NCI-H1092 treated with DMSO at 0.1 percent for 48 hours (cell line): ENCODE results near the gene ELF3.
"Not testable (repeated sequence)": the region's sequence is repeated elsewhere in the genome, so short reads cannot be mapped to it uniquely, and the experiment has no call there.

Source experiments
- DNase-seq: peaks from one replicate; lab custom pipeline; 2025; lab: John Stamatoyannopoulos, UW

Gene ELF3

DNA sequence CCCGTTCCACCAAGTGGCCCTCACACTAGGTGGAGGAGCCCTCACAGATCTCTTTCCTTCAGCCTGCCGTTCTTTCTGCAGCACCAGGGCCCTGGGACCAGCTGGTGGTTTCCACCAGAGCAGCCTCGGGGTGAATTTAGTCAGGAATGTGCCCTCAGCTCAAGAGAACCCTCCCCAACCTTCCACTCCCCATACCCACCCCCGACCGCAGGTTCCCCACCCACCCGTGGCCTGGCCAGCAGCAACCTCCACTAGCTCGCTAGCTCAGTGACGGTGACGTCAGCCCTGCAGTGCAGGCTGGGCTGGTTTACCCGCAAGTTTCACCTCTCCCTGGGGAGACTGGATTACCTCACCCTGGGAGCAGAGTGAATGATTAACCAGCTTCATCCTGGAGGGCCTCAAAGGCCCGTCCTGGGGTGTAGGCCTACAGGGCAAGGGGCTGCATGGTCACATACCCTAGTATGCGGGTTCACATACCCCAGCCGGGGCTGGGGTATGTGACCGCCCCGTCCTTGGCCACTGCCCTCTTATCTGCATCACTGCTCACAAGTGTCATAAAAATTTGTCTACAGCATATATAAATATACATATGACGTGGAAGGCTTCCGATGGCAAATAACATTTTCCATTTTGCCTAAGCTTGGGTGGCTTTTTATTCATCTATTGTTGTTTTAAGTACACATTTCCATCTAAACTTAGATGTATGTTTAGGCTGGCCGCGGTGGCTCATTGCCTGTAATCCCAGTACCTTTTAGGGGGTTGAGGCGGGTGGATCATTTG is 24.5 kb downstream of the ELF3 start:
- DNase-seq = no peak

DNA sequence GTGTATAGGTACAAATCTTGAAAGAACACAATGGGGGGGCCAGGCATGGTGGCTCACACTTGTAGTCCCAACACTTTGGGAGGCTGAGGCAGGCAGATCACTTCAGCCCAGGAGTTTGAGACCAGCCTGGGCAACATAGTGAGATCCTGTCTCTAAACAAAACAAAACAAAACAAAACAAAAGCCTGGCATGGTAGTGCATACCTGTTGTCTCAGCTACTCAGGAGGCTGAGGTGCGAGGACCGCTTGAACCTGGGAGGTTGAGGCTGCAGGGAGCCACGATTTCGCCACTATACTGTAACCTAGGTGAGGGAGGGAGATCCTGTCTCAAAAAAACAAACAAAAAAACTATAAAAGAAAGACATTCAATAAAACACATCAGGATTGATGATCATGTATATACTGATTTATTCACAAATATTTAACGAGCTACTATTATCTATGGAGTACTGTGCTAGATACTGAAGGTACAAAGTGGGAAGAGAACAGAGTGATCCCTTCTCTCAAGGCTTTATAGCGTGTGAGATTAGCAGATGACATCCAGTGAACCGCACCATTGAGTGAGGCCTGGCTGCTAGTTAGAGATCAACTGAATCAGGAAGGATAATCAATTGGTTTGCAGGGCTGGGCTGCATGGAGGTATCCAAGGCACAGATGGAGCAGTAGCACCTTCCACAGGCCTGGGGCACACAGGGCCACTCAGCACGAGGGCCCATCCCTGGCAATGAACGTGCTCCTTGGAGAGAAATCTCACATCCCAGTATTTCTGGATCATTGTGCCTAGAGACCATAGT is 26.4 kb downstream of the ELF3 start:
- DNase-seq = no peak

DNA sequence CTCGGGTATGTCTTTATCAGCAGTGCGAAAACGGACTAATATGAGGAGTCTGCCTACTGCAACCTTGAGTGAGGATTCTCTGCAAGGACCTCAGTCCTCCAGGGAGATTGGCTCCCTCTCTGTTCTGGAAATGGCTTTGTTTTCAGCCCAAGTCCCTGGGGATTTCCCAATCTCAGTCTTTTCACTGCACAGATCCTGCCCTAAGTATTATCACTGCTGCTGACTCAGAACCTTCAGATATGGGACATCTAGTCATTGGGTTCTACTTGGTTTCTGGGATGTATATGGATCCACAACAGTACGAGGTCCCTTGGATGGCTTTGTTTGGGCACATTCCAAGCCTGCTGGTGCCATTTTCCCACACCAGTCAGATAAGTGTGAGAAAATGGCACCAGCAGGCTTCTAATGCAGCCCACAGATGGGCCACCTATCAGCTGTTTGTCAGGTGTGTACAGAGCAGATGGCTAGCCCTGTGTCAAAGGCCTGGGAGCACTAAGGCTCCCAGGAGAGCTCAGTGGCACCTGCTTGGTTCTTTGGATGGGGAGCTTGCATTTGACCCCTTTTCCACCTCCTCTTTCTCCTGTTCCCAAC is 27.4 kb downstream of the ELF3 start:
- DNase-seq = no peak

DNA sequence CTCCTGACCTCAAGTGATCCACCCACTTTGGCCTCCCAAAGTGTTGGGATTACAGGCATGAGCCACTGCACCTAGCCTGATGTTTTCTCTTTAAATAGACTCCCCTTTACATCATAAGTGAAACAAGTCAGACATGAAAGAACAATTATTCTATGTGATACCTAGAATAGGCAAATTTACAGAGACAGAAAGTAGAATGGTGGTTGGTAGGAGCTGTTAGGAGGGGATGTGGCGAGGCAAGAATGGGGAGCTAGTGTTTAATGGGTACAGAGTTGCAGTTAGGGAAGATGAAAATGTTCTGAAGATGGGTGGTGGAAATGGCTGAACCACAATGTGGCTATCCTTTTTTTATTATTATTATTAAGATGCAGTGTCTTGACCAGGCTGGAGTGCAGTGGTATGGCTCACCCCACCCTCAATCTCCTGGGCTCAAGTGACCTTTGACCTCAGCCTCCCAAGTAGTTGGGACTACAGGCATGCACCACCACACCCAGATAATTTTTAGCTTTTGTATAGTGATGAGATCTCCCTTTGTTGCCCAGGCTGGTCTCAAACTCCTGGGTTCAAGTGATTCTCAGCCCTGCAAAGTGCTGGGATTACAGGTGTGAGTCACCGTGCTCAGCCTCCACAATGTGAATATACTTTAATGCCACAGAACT is 28.4 kb downstream of the ELF3 start:
- DNase-seq = no peak

DNA sequence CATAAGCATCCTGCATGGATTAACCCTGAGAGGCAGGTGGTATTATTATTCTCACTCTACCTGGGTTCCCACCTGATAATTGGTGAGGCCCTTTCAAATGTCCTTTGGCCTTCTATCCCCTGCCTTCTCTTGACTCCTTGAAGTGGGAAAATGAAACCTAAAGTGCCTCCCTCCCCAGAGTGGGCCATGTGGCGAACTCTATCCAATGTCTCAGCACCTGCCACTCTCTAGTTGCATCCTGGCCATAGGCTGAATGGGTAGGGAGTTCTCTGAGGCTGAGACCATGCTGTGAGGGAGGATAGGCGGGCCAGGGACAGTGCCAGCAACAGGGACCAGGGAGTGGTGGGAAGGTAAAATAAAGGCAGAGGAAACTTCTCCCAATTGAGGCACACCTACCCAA is 35.3 kb downstream of the ELF3 start:
- peak; percentile 33 for DNase-seq

DNA sequence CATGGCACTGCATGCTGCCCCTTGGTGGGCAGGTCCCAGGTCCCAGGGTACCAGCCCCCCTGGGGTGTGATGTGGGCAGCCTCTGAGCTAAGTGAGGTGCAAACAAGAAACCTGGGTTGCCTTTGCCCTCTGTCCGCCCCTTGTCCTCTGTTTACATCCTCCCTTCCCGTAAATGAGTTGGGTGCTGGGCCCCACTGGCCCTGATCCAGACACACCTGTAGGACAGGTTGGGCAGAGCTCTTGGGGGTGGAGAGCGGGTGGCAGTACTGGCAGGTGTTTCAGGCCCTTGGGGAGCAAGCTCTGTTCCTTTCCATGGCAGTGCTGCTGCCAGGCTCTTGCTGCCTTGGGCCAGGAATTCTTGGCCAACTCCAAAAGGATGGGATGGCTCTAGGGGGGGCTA is 35.8 kb downstream of the ELF3 start:
- DNase-seq = peak; percentile 37

DNA sequence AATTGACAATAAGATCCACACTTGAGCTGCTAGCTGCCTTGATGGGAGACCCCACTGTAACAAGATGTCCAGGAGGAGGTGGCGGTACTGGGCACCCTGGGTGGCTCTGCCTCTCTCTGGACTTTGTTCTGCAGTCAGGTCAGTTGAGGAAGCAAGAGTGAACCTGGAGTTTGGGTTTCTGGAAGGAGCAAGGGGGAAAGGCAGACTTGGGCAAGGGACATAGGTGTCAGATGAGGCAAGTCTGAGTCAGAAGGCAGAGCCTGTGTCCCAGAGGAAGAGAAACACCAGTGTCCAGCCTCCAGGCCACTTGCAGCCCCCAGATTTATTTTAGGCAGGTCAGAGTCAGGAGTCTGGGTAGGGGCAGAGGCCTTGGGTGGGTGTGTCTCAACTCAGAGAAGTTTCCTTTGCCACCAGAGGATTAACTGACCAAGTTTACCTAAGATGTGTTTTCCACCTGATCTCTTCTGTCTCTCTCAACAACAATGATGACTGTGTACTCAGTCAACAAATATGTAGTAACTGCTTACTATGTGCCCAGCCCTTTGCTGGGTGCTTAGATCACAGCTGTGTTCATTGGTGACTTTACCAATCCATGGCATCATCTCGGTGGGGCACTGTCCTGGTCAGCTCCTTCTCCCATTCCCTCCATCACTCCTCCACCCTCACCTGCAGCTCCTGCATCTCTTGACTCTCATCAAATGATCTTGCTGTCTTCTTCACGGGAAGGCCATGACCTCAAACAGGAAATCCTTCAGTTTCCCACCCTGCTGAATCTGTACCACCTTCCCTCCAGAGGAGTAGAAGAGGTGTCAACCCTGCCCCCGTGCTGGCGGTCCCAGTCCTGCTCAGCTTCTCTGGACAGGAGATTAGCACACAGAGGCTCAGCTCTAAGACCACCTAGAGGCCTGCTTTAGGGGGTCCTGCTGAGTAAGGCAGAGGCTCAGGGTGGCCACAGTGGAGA is 36.6 kb downstream of the ELF3 start:
- DNase-seq = no peak

DNA sequence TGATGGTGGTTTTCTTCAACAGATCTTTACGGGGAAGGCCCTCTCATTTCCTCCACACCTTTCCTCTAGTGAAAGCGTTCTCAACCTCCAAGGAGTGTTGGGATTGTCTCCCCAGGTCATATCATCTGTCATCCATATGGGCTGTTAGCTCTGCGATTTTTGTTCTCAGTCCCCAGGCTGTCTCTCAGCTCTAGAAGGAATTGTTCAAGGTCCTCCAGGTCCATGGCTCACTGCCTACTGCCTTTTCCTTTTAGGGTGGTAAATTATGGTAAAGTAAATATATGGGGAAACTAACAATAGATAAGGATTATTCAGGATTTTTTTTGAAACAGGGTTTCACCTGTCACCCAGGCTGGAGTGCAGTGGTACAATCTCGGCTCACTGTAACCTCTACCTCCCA is 37.6 kb downstream of the ELF3 start:
- DNase-seq = no peak

DNA sequence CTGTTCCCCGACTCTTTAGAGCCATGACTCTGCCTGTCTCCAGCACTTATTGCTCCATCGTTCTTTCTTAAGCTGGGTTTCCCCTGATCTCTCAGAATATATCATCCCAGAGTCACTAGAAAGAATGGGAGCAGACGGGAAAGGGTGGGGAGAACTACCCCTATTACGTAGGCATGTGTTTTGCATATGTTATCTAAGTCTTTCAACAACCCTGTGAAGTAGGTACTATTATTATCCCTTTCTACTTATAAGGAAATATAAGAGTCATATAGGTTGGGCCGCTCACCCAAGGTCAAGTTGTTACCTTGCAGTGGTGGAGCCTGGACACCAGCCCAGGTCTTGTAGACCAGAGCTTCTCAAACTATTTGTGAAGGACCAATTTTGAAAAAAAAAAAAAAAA is 38.7 kb downstream of the ELF3 start:
- DNase-seq = no peak

DNA sequence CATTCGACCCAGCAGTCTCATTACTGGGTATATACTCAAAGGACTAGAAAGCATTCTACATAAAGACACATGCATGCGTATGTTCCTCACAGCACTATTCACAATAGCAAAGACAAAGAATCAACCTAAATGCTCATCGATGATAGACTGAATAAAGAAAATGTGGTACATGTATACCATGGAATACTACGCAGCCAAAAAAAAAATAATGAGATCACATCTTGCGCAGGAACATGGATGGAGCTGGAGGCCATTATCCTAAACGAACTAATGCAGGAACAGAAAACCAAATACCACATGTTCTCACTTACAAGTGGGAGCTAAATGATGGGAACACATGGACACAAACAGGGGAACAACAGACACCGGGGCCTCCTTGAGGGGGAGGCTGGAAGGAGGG is 43.7 kb downstream of the ELF3 start:
- DNase-seq = no peak

DNA sequence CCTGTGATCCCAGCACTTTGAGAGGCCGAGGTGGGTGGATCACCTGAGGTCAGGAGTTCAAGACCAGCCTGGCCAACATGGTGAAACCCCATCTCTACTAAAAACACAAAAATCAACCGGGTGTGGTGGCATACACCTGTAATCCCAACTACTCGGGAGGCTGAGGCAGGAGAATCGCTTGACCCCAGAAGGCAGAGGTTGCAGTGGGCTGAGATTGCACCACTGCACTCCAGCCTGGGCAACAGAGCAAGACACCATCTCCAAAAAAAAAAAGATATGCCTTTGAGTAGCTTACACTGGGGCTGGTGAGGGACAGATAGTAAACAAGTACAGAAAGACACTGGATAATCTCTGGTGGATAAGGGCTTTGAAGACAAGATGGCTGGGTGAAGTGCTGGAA is 44.3 kb downstream of the ELF3 start:
- DNase-seq = not testable (repeated sequence)

DNA sequence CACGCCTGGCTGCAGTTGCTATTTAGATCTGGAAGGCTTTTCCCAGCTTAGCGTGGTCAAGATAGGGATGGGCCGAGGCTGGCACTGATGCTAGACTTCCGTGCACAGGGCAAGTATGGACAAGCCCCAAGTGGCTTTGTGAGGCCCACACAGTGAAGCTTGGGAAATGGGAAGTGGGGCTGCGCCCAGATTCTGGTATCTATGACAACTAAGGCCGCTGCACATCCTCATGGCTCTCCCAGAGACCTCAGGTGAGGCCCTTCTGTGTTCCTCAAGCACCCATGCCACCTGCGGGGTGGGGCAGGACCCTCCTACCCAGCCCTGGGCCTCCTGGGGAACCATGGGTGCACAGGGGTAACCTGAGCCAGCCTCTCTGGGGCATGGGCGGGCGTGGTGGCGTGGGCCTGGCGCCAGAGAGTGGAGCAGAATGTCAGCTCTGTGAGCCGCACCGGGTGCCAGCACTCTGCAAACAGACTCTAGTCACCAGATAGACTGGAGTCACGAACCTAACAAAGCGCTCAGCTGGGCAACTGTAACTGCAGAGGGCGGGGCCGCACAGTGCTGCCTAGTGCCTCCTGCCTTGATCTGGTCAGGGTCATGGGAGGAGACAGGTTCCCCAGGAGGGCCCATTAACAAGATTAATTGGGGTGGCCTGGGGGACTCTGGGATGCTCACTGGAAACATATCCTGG is 46.4 kb downstream of the ELF3 start:
- peak; percentile 96 for DNase-seq

DNA sequence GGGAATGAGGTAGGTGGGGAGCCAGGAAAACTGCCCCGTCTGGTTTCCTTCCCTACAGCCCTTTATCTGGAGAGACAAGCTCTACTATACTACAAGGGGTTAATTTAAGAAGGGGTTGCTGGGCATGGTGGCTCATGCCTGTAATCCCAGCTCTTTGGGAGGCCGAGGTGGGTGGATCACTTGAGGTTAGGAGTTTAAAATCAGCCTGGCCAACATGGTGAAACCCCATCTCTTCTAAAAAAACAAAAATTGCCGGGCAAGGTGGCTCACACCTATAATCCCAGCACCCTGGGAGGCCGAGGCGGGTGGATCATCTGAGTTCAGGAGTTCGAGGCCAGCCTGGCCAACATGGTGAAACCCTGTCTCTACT is 46.9 kb downstream of the ELF3 start:
- not testable (repeated sequence) for DNase-seq

DNA sequence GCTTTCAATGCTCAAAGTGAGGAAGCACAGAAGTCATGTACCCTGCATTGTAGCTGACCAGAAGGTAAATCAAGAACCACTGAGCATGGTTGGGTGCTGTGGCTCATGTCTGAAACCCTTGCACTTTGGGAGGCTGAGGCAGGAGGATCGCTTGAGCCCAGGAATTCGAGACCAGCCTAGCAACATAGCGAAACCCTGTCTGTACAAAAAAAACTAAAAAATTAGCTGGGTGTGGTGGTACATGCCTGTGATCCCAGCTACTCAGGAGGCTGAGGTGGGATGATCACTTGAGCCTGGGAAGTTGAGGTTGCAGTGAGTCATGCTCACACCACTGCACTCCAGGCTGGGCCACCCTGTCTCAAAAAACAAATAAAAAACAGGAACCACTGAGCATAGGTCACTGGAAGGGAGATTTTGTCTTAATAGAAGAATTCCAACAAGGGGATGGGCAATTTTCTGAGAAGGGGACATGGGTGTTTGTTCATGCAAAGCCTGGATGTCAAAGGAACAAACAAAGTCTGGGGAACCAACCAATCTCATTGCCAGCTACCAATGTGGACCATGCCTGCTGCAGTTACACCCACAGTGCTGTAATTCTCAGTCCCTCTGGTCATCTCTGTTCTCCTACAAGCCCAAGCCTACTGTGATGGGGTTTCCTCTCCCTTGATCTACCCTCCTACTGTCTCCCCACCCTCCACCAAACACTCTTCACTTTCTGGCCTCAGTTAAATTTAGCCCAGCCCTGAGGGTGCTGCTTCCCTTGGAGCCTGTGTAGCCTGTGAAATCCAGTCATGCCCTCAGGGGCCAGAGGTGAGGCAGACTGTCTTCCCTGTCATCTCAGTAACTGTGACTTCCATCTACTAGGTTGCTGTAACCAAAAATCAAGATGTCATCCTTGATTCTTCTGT is 47.9 kb downstream of the ELF3 start:
- DNase-seq = no peak

DNA sequence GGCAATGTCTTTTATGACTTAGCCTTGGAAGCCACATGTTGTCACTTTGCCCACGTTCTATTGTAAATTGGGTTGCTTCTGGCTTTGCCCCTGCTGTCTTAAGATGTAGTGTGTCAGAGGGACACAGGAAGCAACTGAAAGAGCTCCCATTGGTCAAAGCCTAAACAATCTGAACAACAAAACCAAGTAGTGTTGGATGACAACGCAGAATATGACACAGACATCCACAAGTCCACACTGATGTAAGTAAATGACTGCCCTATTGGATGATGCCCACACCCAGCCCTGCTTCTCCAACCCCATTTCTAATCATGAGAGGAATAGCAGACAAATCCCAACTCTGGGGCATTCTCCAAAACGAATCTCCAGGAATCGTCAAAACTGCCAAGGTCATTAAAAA is 50.7 kb downstream of the ELF3 start:
- no peak for DNase-seq

DNA sequence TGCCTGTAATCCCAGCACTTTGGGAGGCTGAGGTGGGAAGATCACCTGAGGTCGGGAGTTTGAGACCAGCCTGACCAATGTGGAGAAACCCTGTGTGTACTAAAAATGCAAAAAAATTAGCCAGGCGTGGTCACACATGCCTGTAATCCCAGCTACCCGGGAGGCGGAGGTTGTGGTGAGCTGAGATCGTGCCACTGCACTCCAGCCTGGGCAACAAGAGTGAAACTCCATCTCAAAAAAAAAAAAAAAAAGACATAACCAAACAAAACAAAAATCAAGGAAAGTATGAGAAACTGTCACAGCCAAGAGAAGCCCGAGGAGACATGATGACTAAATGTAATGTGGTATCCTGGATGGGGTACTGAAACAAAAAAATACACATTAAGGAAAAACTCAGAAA is 51.4 kb downstream of the ELF3 start:
- DNase-seq = not testable (repeated sequence)

DNA sequence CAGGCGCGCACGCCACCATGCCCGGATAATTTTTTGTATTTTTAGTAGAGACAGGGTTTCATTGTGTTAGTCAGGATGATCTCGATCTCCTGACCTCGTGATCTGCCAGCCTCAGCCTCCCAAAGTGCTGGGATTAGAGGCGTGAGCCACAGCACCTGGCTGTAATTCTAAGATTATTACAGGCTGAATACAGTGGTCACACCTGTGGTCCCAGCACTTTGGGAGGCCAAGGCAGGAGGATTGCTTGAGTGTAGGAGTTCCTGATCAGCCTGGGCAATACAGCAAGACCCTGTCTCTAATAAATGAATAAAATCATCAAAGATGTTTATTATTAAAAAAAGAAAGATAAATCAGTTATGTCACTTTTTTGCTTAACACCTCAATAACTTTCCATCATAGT is 52.2 kb downstream of the ELF3 start:
- not testable (repeated sequence) for DNase-seq

DNA sequence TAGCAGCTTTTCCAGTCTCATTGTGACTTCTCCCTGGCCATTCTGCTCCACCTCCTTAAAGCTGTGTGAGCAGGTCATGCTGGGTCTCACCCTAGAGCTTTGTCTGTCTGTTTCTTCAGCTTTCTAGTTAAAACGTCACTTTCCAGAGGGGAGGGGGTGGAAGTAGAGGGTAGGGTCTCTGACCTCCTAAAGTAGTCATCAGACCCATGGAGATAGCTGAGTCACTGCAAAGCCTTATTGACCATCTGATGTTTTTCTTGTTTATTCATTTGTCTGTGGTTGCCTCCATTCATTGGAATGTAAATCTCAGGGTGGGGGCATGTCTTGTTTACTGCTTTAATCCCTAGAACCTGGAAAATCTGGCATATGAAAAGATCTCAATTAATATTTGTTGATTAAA is 52.7 kb downstream of the ELF3 start:
- no peak for DNase-seq

DNA sequence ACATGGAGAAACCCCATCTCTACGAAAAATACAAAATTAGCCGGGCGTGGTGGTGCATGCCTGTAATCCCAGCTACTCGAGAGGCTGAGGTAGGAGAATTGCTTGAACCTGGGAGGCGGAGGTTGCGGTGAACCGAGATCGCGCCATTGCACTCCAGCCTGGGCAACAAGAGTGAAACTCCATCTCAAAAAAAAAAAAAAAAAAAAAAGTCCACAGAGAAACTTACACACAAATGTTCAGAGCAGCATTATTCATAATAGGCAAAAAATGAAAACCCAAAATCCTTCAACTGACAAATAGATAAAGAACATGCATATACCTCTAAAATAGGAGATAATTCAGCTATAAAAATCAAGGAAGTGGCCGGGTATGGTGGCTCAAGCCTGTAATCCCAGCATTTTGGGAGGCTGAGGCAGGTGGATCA is 54.5 kb downstream of the ELF3 start:
- DNase-seq = not testable (repeated sequence)
